Amniotic epithelial cell (primary cell): Measurements from ENCODE around the gene SEC63.
"Not testable (repeated sequence)": the region's sequence is repeated elsewhere in the genome, so short reads cannot be mapped to it uniquely, and the experiment has no call there.

ENCODE experiments used
- DNase-seq: peaks from one replicate; pipeline ENCODE4 v3.0.0-alpha.2; 2010; ENCODE audit warnings: low read depth

SEC63 gene

GRCh38 chr6:107860963-107861362, 97.0 kb downstream of the SEC63 start:
- not testable (repeated sequence) for DNase-seq

- DNase-seq: not testable (repeated sequence)
Observed at GRCh38 chr6:107860144-107860543, 97.9 kb downstream of the SEC63 start.

- DNase-seq: no peak
Observed at GRCh38 chr6:107853230-107853629, 104.8 kb downstream of the SEC63 start.

- no peak for DNase-seq
Observed at GRCh38 chr6:107849325-107849724, 108.7 kb downstream of the SEC63 start.

GRCh38 chr6:107847844-107848802, 109.9 kb downstream of the SEC63 start:
- DNase-seq: peak; percentile 52

- no peak for DNase-seq
Observed at GRCh38 chr6:107846262-107846795, 111.7 kb downstream of the SEC63 start.

- no peak for DNase-seq
Observed at GRCh38 chr6:107845777-107846176, 112.2 kb downstream of the SEC63 start.

GRCh38 chr6:107843400-107843799, 114.6 kb downstream of the SEC63 start:
- no peak for DNase-seq

- DNase-seq: no peak
Observed at GRCh38 chr6:107841275-107841670, 116.7 kb downstream of the SEC63 start.

- no peak for DNase-seq
Observed at GRCh38 chr6:107840636-107841274, 117.3 kb downstream of the SEC63 start.

- no peak for DNase-seq
Observed at GRCh38 chr6:107833136-107833535, 124.9 kb downstream of the SEC63 start.

GRCh38 chr6:107832151-107833056, 125.6 kb downstream of the SEC63 start:
- DNase-seq: no peak

- DNase-seq: no peak
Observed at GRCh38 chr6:107830060-107830459, 127.9 kb downstream of the SEC63 start.

- DNase-seq: no peak
Observed at GRCh38 chr6:107827541-107827940, 130.5 kb downstream of the SEC63 start.

- DNase-seq: no peak
Observed at GRCh38 chr6:107823047-107823557, 134.9 kb downstream of the SEC63 start.

- DNase-seq: no peak
Observed at GRCh38 chr6:107822176-107823046, 135.6 kb downstream of the SEC63 start.

- no peak for DNase-seq
Observed at GRCh38 chr6:107821591-107821990, 136.4 kb downstream of the SEC63 start.

- no peak for DNase-seq
Observed at GRCh38 chr6:107820338-107821261, 137.4 kb downstream of the SEC63 start.

GRCh38 chr6:107819964-107820337, 138.1 kb downstream of the SEC63 start:
- DNase-seq: no peak

- DNase-seq: no peak
Observed at GRCh38 chr6:107819217-107819616, 138.8 kb downstream of the SEC63 start.
